Measurements from ENCODE around the gene IL1RL2.

Gene IL1RL2

GRCh38 chr2:102238778-102239177 lies 52.0 kb downstream of the IL1RL2 start:
- DNase-seq (ENCODE audit: low read depth in 3 of 3), result no peak

GRCh38 chr2:102239344-102239743 lies 52.5 kb downstream of the IL1RL2 start:
- no peak for DNase-seq (ENCODE audit: low read depth in 3 of 3)

- peak; percentile 76 to 88 (median 82) for DNase-seq (ENCODE audit: low read depth in 3 of 3)
Measured at GRCh38 chr2:102240640-102241370, 54.0 kb downstream of the IL1RL2 start.

- DNase-seq (ENCODE audit: low read depth in 3 of 3), result no peak
Measured at GRCh38 chr2:102241616-102242305, 54.9 kb downstream of the IL1RL2 start.

- DNase-seq (ENCODE audit: low read depth in 3 of 3), result no peak
Measured at GRCh38 chr2:102245266-102246151, 58.7 kb downstream of the IL1RL2 start.

- DNase-seq (ENCODE audit: low read depth in 3 of 3), result no peak
Measured at GRCh38 chr2:102250278-102250821, 63.5 kb downstream of the IL1RL2 start.

- peak; percentile 35 to 69 (median 37) for DNase-seq (ENCODE audit: low read depth in 3 of 3)
Measured at GRCh38 chr2:102251042-102251848, 64.4 kb downstream of the IL1RL2 start.

GRCh38 chr2:102251849-102252203 lies 65.0 kb downstream of the IL1RL2 start:
- no peak for DNase-seq (ENCODE audit: low read depth in 3 of 3)

- no peak for DNase-seq (ENCODE audit: low read depth in 3 of 3)
Measured at GRCh38 chr2:102252236-102252635, 65.4 kb downstream of the IL1RL2 start.

- DNase-seq (ENCODE audit: low read depth in 3 of 3), result no peak
Measured at GRCh38 chr2:102253140-102253752, 66.4 kb downstream of the IL1RL2 start.

- DNase-seq (ENCODE audit: low read depth in 3 of 3), result no peak
Measured at GRCh38 chr2:102253753-102254150, 66.9 kb downstream of the IL1RL2 start.

GRCh38 chr2:102256276-102256675 lies 69.5 kb downstream of the IL1RL2 start:
- DNase-seq (ENCODE audit: low read depth in 3 of 3), result no peak

GRCh38 chr2:102256874-102257462 lies 70.1 kb downstream of the IL1RL2 start:
- DNase-seq (ENCODE audit: low read depth in 3 of 3), result no peak

GRCh38 chr2:102258025-102258385 lies 71.2 kb downstream of the IL1RL2 start:
- no peak for DNase-seq (ENCODE audit: low read depth in 3 of 3)

- no peak for DNase-seq (ENCODE audit: low read depth in 3 of 3)
Measured at GRCh38 chr2:102258386-102259074, 71.7 kb downstream of the IL1RL2 start.

GRCh38 chr2:102261467-102262135 lies 74.8 kb downstream of the IL1RL2 start:
- no peak for DNase-seq (ENCODE audit: low read depth in 3 of 3)

- no peak for DNase-seq (ENCODE audit: low read depth in 3 of 3)
Measured at GRCh38 chr2:102262216-102263129, 75.7 kb downstream of the IL1RL2 start.

- no peak for DNase-seq (ENCODE audit: low read depth in 3 of 3)
Measured at GRCh38 chr2:102264952-102265351, 78.1 kb downstream of the IL1RL2 start.
